ENCODE results near the gene B3GAT1. TPM values are rescaled to one million over a fixed set of nuclear protein-coding genes. Genes with fewer than 3 reads are reported as not detected.

B3GAT1 gene
- total RNA-seq, 1 experiment from 2014 or later: 0.10 TPM

GRCh38 chr11:134425413-134425812, 13.4 kb upstream of the B3GAT1 start:
- H3K27me3 ChIP-seq (ENCODE audit: control insufficient read depth, insufficient read depth, low read length): peaks cover 25% of the 10 kb centered on the region
- ATAC-seq (no peak), DNase-seq (ENCODE audit: low read depth, low spot score) (no peak)
- no peak overlapping the region for H3K4me3 ChIP-seq (ENCODE audit: low read depth in 2 of 2, low read length in 2 of 2)
- in situ Hi-C loops (cut with HindIII; ENCODE audit: low pct_unique_long_range_greater_than_20kb, low sequenced_read_pairs) (no loop called here), intact Hi-C loops (cut with micrococcal nuclease; ENCODE audit: unreplicated experiment) (no loop called here)
- H3K4me1 ChIP-seq (ENCODE audit: control insufficient read depth, insufficient read depth, low read length): no peaks in the 10 kb centered on the region
- ChIA-PET POLR2A (no interaction called here), CTCF (no interaction called here)
- H3K36me3 ChIP-seq (ENCODE audit: control insufficient read depth, insufficient read depth, low read length): no peaks in the 10 kb centered on the region
- no TSS peak for BruUV-seq (replicated peaks)
- H3K9me3 ChIP-seq (ENCODE audit: control insufficient read depth, insufficient read depth, low read depth, low read length): no peaks in the 10 kb centered on the region
- TF ChIP-seq REST (IDR thresholded peaks at IDR 0.05; ENCODE audit: insufficient read depth in 1 of 2, low read depth in 2 of 2, low read length in 1 of 2): no peak
- no peak for TF ChIP-seq POLR2AphosphoS5 (IDR thresholded peaks at IDR 0.05; ENCODE audit: low read depth, low read length)
- TF ChIP-seq CTCF (IDR thresholded peaks at IDR 0.05): no peak
- TF ChIP-seq TCF7L2 (IDR thresholded peaks at IDR 0.05; ENCODE audit: low read depth, low read length): no peak
- no peak for TF ChIP-seq SIN3A (IDR thresholded peaks at IDR 0.05; ENCODE audit: borderline replicate concordance, insufficient read depth, low read depth, low read length)
- no peak overlapping the region for H3K27ac ChIP-seq (ENCODE audit: low read length)

- no peak overlapping the region for H3K4me3 ChIP-seq (ENCODE audit: low read depth in 2 of 2, low read length in 2 of 2)
- H3K27me3 ChIP-seq (ENCODE audit: control insufficient read depth, insufficient read depth, low read length): peaks cover 29% of the 10 kb centered on the region
- intact Hi-C loops (cut with micrococcal nuclease; ENCODE audit: unreplicated experiment): no loop called here
- no TSS peak for BruUV-seq (replicated peaks)
- DNase-seq (ENCODE audit: low read depth, low spot score): no peak
- ChIA-PET POLR2A (no interaction called here), CTCF (no interaction called here)
- no peak overlapping the region for H3K27ac ChIP-seq (ENCODE audit: low read length)
- in situ Hi-C loops (cut with HindIII; ENCODE audit: low pct_unique_long_range_greater_than_20kb, low sequenced_read_pairs): no loop called here
- no peaks in the 10 kb centered on the region for H3K4me1 ChIP-seq (ENCODE audit: control insufficient read depth, insufficient read depth, low read length)
- no peak for TF ChIP-seq POLR2AphosphoS5 (IDR thresholded peaks at IDR 0.05; ENCODE audit: low read depth, low read length)
- no peak for TF ChIP-seq CTCF (IDR thresholded peaks at IDR 0.05)
- no peak for TF ChIP-seq REST (IDR thresholded peaks at IDR 0.05; ENCODE audit: insufficient read depth in 1 of 2, low read depth in 2 of 2, low read length in 1 of 2)
- ATAC-seq: no peak
- H3K9me3 ChIP-seq (ENCODE audit: control insufficient read depth, insufficient read depth, low read depth, low read length): no peaks in the 10 kb centered on the region
- no peaks in the 10 kb centered on the region for H3K36me3 ChIP-seq (ENCODE audit: control insufficient read depth, insufficient read depth, low read length)
Measured at GRCh38 chr11:134423106-134423505, 11.1 kb upstream of the B3GAT1 start.
